Peyer's patch (tissue), 4 donors: ENCODE results near the gene FAM204A.

Source experiments
- POLR2A ChIP-seq, 2 donors: fragments of 450-650 bp; IDR thresholded peaks; one replicate each; pipeline ENCODE4 v1.5.1; 2017; ENCODE audit warnings: antibody characterized with exemption in 2 of 2, mild to moderate bottlenecking in 2 of 2, moderate library complexity in 2 of 2
- TF ChIP-seq, protein P1 (sequence below), 6 experiments: fragments of 450-650 bp in 4 of 6; fragments of 200-600 bp in 2 of 6; sonication (generic) in 1 of 6; IDR thresholded peaks; one replicate each; pipeline ENCODE4 v1.5.1; 2017 to 2019; ENCODE audit warnings: antibody characterized with exemption in 6 of 6, mild to moderate bottlenecking in 3 of 6, moderate library complexity in 1 of 6

DNA sequence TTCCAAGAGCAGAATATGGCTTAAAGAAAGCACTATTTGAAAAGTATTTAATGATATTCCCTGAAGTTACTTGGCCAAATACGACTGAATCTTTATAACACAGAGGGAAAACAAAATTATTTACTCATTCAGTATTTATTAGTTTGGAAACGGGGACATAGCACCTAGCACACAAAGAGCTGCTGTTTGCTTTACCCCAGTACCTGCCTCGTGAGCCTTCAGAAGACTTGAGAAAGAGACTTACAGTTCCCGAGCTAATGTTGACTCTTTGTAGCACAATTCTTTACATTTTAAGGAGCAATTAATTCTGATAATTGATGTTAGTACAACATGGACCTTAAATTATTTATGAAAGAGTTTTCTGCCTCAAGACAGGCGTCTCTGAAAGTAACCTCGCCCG is 88.7 kb downstream of the FAM204A start:
- TF ChIP-seq, protein P1, sequence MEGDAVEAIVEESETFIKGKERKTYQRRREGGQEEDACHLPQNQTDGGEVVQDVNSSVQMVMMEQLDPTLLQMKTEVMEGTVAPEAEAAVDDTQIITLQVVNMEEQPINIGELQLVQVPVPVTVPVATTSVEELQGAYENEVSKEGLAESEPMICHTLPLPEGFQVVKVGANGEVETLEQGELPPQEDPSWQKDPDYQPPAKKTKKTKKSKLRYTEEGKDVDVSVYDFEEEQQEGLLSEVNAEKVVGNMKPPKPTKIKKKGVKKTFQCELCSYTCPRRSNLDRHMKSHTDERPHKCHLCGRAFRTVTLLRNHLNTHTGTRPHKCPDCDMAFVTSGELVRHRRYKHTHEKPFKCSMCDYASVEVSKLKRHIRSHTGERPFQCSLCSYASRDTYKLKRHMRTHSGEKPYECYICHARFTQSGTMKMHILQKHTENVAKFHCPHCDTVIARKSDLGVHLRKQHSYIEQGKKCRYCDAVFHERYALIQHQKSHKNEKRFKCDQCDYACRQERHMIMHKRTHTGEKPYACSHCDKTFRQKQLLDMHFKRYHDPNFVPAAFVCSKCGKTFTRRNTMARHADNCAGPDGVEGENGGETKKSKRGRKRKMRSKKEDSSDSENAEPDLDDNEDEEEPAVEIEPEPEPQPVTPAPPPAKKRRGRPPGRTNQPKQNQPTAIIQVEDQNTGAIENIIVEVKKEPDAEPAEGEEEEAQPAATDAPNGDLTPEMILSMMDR (IDR thresholded peaks at IDR 0.05), result no peak
- no peak for TF ChIP-seq POLR2A (IDR thresholded peaks at IDR 0.05)
